Activated CD4-positive, alpha-beta T cell treated with anti-CD3 and anti-CD28 coated beads for 1 hour (primary cell): ENCODE measurements around the gene TRPV3.
"Not testable (repeated sequence)": the region's sequence is repeated elsewhere in the genome, so short reads cannot be mapped to it uniquely, and the experiment has no call there.

Experiments used
- DNase-seq: peaks from one replicate; pipeline ENCODE4 v3.0.0-alpha.2; 2020

The TRPV3 gene

DNA sequence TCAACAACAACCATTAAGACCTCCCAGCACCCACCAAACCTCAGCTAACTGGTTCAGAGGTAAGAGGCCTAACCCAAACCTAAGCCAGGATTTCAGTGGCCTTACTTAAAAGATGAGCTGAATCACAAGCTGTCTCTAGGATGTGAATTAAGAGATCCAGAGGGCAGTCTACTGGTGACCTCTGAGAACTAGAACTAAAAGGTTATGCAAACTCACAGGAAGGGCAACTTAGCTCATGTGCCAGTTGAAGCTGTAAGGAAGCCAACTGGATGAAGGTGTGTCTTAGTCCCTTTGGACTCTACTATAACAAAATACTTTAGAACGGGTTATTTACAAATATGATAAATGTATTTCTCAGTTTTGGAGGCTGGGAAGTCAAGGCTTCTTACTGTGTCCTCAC lies 91.3 kb downstream of the TRPV3 start:
- not testable (repeated sequence) for DNase-seq
